HTERT RPE-1 (cell line): ENCODE data around the gene GM2A.

Experiments used
- in situ Hi-C: fragments of 300-500 bp; cut with MboI; formaldehyde crosslinking; loops from 4 replicates; pipeline ENCODE4 v1.14.3; 2020; ENCODE audit warnings: low sequenced_read_pairs

GM2A gene

GRCh38 chr5:151252762-151253604 is at the start of gene GM2A:
Gene GM2A, plus strand, starts transcription at chr5:151253185. Its CDS starts 32 bp downstream, at chr5:151253217.
- in situ Hi-C loops: no loop called here

- in situ Hi-C loops: no loop called here
These were observed 48.9 kb upstream of the GM2A start for GRCh38 chr5:151204051-151204450.

GRCh38 chr5:151205411-151205810 is 47.6 kb upstream of the GM2A start:
- in situ Hi-C loops: no loop called here

- in situ Hi-C loops: no loop called here
These were observed 44.5 kb upstream of the GM2A start for GRCh38 chr5:151208481-151208914.

GRCh38 chr5:151212406-151212798 is 40.6 kb upstream of the GM2A start:
- in situ Hi-C loops: no loop called here

GRCh38 chr5:151213803-151214613 is 39.0 kb upstream of the GM2A start:
- in situ Hi-C loops: no loop called here

- in situ Hi-C loops: no loop called here
These were observed 38.1 kb upstream of the GM2A start for GRCh38 chr5:151214614-151215545.

GRCh38 chr5:151215546-151215880 is 37.5 kb upstream of the GM2A start:
- in situ Hi-C loops: no loop called here

GRCh38 chr5:151216781-151217180 is 36.2 kb upstream of the GM2A start:
- in situ Hi-C loops: no loop called here

- in situ Hi-C loops: no loop called here
These were observed 34.8 kb upstream of the GM2A start for GRCh38 chr5:151218177-151218576.

- in situ Hi-C loops: no loop called here
These were observed 33.8 kb upstream of the GM2A start for GRCh38 chr5:151219138-151219537.

GRCh38 chr5:151219789-151220188 is 33.2 kb upstream of the GM2A start:
- in situ Hi-C loops: no loop called here

GRCh38 chr5:151221574-151221973 is 31.4 kb upstream of the GM2A start:
- in situ Hi-C loops: no loop called here

GRCh38 chr5:151222054-151222789 is 30.8 kb upstream of the GM2A start:
- in situ Hi-C loops: no loop called here

GRCh38 chr5:151222790-151223446 is 30.1 kb upstream of the GM2A start:
- in situ Hi-C loops: no loop called here

GRCh38 chr5:151223447-151224264 is 29.3 kb upstream of the GM2A start, which contains the start of gene CCDC69:
Gene CCDC69, minus strand, starts transcription at chr5:151224092. Its CDS starts 122 bp downstream, at chr5:151223970.
- in situ Hi-C loops: no loop called here

GRCh38 chr5:151224372-151224771 is 28.6 kb upstream of the GM2A start:
- in situ Hi-C loops: no loop called here

- in situ Hi-C loops: no loop called here
These were observed 27.9 kb upstream of the GM2A start for GRCh38 chr5:151225071-151225470.

- in situ Hi-C loops: no loop called here
These were observed 27.5 kb upstream of the GM2A start for GRCh38 chr5:151225475-151225874.
